Activated CD4-positive, alpha-beta T cell treated with anti-CD3 and anti-CD28 coated beads for 24 hours (primary cell): ENCODE results near the gene SPRYD3.

Source experiments
- DNase-seq, 2 donors: peaks; one replicate each; pipeline ENCODE4 v3.0.0-alpha.2; 2020; ENCODE audit warnings: low read depth in 2 of 2

The SPRYD3 gene

DNA sequence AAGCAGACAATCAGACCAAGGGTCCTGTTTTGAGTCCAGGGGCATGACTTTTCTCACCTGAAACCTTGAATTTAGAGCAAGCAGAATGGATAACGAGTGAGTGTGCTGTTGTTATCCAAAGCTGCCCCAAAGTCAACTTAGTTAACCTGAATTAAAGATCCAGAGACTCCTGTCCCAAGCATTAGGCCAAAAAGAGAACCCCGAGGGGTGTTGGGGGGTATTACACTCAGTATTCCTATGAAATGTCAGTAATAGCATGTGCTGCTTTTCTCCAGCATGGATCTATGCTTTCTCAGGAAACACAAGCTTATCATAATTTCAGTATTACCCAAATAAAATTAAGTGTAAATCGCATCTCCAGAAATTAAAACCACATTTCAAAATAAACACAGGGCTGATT is 53.9 kb downstream of the SPRYD3 start:
- no peak for DNase-seq

- DNase-seq, result no peak
Measured at GRCh38 chr12:53014709-53015108, 64.5 kb downstream of the SPRYD3 start.
